Psoas muscle (tissue), 8 donors: Measurements from ENCODE around the gene FANCI. TPM values are rescaled to one million over a fixed set of nuclear protein-coding genes. Genes with fewer than 3 reads are reported as not detected.
A peak's percentile ranks its signal among the peaks of the same experiment; 100 is the strongest.

Experiments
- ATAC-seq, 4 donors: fragments of 200-7000 bp; cut with Tn5 transposase; one replicate each; pipeline ENCODE4 v1.9.1; 2020; ENCODE audit warnings: moderate library complexity in 3 of 4, mild to moderate bottlenecking in 2 of 4
- DNase-seq, 2 donors: peaks; one replicate each; pipeline ENCODE4 v3.0.0-alpha.2; 2020
- H3K27ac ChIP-seq: fragments of 200-600 bp; one replicate; pipeline ENCODE4 v1.8.0; 2022
- H3K27me3 ChIP-seq, 3 donors: fragments of 200-600 bp in 1 of 3; one replicate each; pipeline versions ENCODE4 v1.6.1 to v1.8.0; 2013 to 2022; ENCODE audit warnings: low read length in 2 of 3, mild to moderate bottlenecking in 2 of 3, moderate library complexity in 1 of 3; ENCODE audit not compliant: insufficient read depth in 3 of 3
- H3K36me3 ChIP-seq, 2 donors: fragments of 200-600 bp in 1 of 2; one replicate each; pipeline versions ENCODE4 v1.6.1 to v1.8.0; 2013 to 2022; ENCODE audit warnings: low read depth in 1 of 2, mild to moderate bottlenecking in 1 of 2, moderate library complexity in 1 of 2; ENCODE audit not compliant: insufficient read depth in 1 of 2
- H3K4me1 ChIP-seq: fragments of 200-600 bp; one replicate; pipeline ENCODE4 v1.8.0; 2022
- H3K4me3 ChIP-seq: fragments of 200-600 bp; one replicate; pipeline ENCODE4 v1.8.0; 2022; ENCODE audit warnings: mild to moderate bottlenecking
- H3K9me3 ChIP-seq: fragments of 200-600 bp; one replicate; pipeline ENCODE4 v1.8.0; 2022
- WGBS, 3 donors: extraction: QIAGEN DNeasy Blood & Tissue Kit; methylation state at CpG; one replicate each; pipeline versions ENCODE4 v1.1.6 to v1.1.7; 2013; 5-methylcytosine and 5-hydroxymethylcytosine counted together
- intact Hi-C, 2 donors: fragments of 100-400 bp; cut with DNase I; formaldehyde crosslinking; loops; one replicate each; pipeline versions ENCODE4 v1.11.0 to v1.14.2; 2022
- polyA plus RNA-seq, 3 donors: library from polyadenylated mRNA; stranded (reverse); fragments of 200-250 nt; gene quantifications; one replicate each; pipeline ENCODE4 v1.2.3, GENCODE V29; 2013
- total RNA-seq, 4 donors: library from RNA; stranded (reverse); fragmentation: NEBNext Ultra II Directional in 2 of 4; extraction: Animal tissue kit (Norgen Biotek cat#: 25700) in 2 of 4; gene quantifications; one replicate each; pipeline versions ENCODE4 v1.2.1 to v1.2.4, GENCODE V29; 2021 to 2023
- TF ChIP-seq, protein P1 (sequence below): fragments of 200-600 bp; IDR thresholded peaks from one replicate; pipeline ENCODE4 v1.8.0; 2022; ENCODE audit warnings: antibody characterized with exemption
- donor health status: healthy with polysubstance abuse.
- donor health status: DM: no; HTN: no; CAD: no; lungs with moderate emphysema.
- donor health status: Bipolar disorder and iron deficiency.
- donor health status: healthy.
- donor health status: DM: yes; HTN: yes; CAD: no.
- donor health status: DM: no; HTN: no; CAD: no.
- donor health status: DM: no; HTN: no; CAD: no.
- donor health status: DM: yes; HTN: yes; CAD: no.

The FANCI gene
- total and polyA plus RNA-seq, 7 donors, result 0.48 to 2.3 (median 0.82) TPM

DNA sequence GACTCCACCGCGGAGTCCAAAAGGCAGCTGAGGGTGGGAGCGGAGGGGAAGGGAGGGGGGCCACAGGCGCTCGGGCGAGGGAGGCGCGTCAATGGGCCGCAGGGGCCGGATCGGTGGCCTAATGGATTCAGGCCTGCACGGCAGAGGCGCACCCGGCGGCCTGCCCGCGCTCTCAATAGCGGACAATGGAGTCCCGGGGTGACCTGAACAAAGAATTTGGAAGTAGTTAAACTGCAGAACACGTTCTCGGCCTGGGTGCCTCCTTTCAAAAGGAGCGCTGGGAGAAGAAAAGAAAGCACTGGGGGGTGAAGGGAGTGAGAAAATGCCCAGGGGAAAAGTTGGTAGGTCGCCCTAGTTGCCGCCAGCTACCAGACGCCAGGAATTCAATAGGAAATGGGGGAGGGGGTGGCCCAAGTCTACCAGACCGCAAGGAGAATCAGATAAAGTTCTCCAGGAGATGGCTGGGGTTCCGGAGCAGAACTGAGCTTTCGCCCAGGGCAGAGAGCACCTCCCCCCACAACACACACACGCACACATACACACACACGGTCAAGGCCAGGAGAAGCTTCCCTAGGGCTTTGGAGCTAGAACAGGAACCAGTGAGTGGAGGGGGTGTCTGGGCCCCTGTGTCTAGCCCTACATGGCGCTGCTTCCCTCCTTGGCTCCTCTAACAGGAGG is 116.7 kb downstream of the FANCI start:
- TF ChIP-seq, protein P1, sequence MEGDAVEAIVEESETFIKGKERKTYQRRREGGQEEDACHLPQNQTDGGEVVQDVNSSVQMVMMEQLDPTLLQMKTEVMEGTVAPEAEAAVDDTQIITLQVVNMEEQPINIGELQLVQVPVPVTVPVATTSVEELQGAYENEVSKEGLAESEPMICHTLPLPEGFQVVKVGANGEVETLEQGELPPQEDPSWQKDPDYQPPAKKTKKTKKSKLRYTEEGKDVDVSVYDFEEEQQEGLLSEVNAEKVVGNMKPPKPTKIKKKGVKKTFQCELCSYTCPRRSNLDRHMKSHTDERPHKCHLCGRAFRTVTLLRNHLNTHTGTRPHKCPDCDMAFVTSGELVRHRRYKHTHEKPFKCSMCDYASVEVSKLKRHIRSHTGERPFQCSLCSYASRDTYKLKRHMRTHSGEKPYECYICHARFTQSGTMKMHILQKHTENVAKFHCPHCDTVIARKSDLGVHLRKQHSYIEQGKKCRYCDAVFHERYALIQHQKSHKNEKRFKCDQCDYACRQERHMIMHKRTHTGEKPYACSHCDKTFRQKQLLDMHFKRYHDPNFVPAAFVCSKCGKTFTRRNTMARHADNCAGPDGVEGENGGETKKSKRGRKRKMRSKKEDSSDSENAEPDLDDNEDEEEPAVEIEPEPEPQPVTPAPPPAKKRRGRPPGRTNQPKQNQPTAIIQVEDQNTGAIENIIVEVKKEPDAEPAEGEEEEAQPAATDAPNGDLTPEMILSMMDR, result no peak
- peaks cover 7% of the 10 kb centered on the region for H3K4me1 ChIP-seq
- WGBS, 3 donors, result 3 to 5% (median 4%) methylated on average over 31 of the region's 31 CpGs
- no peak overlapping the region for H3K27ac ChIP-seq
- H3K36me3 ChIP-seq, result no peaks in the 10 kb centered on the region
- ATAC-seq (no peak), DNase-seq (no peak)
- peaks cover 0 to 98% (median 37%) of the 10 kb centered on the region in 3 donors for H3K27me3 ChIP-seq
- no peaks in the 10 kb centered on the region for H3K9me3 ChIP-seq
- H3K4me3 ChIP-seq, result no peak overlapping the region
- intact Hi-C loops, result no loop called here

DNA sequence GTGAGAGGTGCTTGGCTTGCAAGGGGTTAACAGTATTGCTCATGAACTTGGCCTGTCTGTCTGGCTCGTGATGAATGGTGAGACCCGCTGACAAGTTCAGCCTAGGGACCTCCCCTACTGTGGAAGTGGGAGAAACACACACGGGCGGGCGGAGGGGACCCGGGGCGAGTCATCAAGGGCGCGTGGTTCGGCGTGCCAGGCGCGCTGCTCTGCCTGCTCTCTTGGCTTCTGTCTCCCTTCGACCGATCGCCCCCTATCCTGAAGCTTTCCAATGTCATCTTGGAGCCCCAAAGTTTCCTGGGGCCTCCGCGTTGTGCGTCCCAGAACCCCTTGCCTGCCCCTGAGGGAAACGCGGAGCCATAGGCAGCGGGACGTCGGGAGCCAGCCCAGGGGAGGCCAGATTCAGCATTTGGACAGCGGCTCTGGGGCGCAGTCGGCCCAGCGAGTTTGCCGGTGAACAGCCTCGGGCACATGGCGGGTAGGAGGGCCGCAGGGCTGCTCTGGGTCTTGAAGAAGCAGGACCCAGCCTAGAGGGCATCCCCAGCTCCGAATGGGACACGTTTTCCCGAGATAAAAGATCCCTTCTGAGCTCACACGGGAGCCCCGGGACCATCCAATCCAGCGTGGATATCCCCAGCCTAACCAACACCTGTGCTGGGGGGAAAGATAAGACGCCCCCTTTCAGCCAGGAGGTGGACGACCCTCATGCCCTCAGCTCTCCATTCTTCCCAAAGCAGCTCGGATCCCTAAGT is 117.8 kb downstream of the FANCI start:
- TF ChIP-seq, protein P1, result no peak
- ATAC-seq, result peak; percentile 58 to 63 (median 58)
- DNase-seq, result peak; percentile 66 to 80
- Histone ChIP-seq H3K4me1 (peaks cover 7% of the 10 kb centered on the region), H3K27me3 (peaks cover 0 to 98% (median 38%) of the 10 kb centered on the region in 3 donors), H3K36me3 (no peaks in the 10 kb centered on the region), H3K9me3 (no peaks in the 10 kb centered on the region), H3K4me3 (no peak overlapping the region), H3K27ac (no peak overlapping the region)
- 1 to 8% (median 7%) methylated on average over 34 to 41 of the region's 41 CpGs for WGBS, 3 donors
- intact Hi-C loops, result no loop called here

DNA sequence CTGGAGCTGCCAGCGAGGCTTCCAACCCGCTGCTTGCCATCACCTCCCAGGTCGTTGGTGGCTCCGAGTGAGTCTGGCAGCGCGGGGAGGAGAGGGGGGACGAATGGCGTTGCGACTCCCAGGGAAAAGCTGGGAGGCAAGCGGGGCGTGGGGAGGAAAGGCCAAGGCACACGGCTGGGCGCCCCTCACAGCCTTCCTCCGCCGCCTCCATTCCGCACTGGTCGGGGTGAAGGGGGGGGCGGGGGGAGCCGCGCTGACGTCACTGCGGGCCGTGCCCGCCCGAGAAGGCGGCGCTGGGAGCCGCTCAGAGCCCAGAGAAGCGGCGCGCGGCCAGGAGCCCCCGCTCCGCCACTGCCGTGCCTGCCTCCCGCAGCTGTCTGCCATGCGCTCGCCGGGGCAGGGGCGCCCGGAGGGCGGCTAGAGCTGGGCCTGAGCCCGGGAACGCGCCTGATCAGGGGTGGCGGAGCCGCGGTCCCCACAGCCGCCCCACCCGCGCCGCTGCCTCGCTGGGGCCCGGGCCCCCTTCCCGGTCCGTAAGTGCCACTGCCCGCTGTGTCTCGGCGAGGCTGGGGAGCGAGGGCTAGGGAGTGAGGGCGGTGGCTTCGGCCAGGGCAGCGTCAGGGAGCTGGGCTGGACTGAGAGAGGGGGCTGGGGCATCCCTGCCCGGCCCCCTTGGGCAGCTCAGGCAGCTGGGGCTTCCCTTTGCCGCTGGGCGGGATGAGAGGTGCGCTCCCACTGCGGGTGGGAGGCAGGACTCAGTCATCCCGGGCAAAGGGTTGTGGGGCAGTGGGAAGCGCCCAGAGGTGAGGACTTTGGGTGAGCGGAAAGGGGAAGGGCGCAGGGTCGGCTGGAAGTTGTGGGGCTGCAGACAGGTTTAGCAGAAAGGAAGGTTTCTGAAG is 118.7 kb downstream of the FANCI start:
- Histone ChIP-seq H3K36me3 (no peaks in the 10 kb centered on the region), H3K27ac (no peak overlapping the region), H3K4me3 (no peak overlapping the region), H3K27me3 (peaks cover 0 to 98% (median 44%) of the 10 kb centered on the region in 3 donors), H3K9me3 (no peaks in the 10 kb centered on the region), H3K4me1 (peaks cover 9% of the 10 kb centered on the region)
- WGBS, 3 donors, result 3% methylated on average over 31 to 73 of the region's 73 CpGs
- no peak for ATAC-seq
- intact Hi-C loops, result no loop called here
- TF ChIP-seq, protein P1, result no peak
- DNase-seq, result no peak

DNA sequence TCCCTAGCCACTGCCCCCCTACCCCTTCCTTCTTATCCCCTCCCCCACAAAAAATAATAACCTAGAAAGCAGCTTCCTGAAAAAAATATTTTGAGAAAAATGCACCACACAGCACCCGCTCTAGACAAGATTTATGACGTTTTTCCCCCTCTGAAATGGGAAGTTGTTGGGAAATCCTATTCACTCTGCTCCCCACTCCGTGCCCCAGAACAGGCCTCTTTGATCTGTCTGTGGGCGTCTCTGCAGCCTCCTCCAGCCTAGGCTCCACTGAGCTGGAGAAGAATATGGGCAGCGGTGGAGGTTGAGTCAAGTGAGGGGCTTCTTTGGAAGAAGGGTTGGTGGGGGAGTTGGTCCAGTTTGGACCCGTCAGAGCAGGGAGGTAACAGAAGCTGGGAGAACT is 119.4 kb downstream of the FANCI start:
- WGBS, 3 donors, result 9 to 14% (median 13%) methylated on average over 6 of the region's 6 CpGs
- H3K4me1 ChIP-seq, result peaks cover 9% of the 10 kb centered on the region
- no peaks in the 10 kb centered on the region for H3K9me3 ChIP-seq
- H3K36me3 ChIP-seq, result no peaks in the 10 kb centered on the region
- TF ChIP-seq, protein P1, result no peak
- H3K4me3 ChIP-seq, result no peak overlapping the region
- peaks cover 0 to 98% (median 45%) of the 10 kb centered on the region in 3 donors for H3K27me3 ChIP-seq
- ATAC-seq (no peak), DNase-seq (no peak)
- intact Hi-C loops, result no loop called here
- H3K27ac ChIP-seq, result no peak overlapping the region
